GM10248 (cell line): ENCODE data around the gene MMAB.

ENCODE experiments used
- CTCF ChIA-PET: fragments of 300-600 bp; sonication (Branson Sonifier 250); formaldehyde crosslinking; extraction: SDS; loops from one replicate; lab custom pipeline; 2021; ENCODE audit warnings: antibody characterized with exemption; lab: Yijun Ruan, JAX
- POLR2A ChIA-PET: fragments of 350-650 bp; sonication (Branson Sonifier 250); formaldehyde crosslinking; extraction: SDS; loops from one replicate; lab custom pipeline; 2020; ENCODE audit warnings: antibody characterized with exemption; lab: Yijun Ruan, JAX
- DNase-seq: peaks from one replicate; pipeline ENCODE4 v3.0.0; 2012; ENCODE audit errors: extremely low spot score
- TF ChIP-seq, protein P1 (sequence below): IDR thresholded peaks from 2 replicates; pipeline ENCODE4 v1.5.1; 2012; ENCODE audit warnings: mild to moderate bottlenecking, low read depth; ENCODE audit errors: extremely low read depth, missing control alignments, control extremely low read depth

The MMAB gene

GRCh38 chr12:109537136-109537535, 36.2 kb downstream of the MMAB start:
- DNase-seq = no peak
- CTCF ChIA-PET = interaction anchor here (1.2 to 2.2 kb wide), 3 partner anchors 15 to 20 kb away, joined by 3 to 7 read pairs (median 5); no protein-coding TSS in a partner anchor
- POLR2A ChIA-PET = no interaction called here
- TF ChIP-seq, protein P1, sequence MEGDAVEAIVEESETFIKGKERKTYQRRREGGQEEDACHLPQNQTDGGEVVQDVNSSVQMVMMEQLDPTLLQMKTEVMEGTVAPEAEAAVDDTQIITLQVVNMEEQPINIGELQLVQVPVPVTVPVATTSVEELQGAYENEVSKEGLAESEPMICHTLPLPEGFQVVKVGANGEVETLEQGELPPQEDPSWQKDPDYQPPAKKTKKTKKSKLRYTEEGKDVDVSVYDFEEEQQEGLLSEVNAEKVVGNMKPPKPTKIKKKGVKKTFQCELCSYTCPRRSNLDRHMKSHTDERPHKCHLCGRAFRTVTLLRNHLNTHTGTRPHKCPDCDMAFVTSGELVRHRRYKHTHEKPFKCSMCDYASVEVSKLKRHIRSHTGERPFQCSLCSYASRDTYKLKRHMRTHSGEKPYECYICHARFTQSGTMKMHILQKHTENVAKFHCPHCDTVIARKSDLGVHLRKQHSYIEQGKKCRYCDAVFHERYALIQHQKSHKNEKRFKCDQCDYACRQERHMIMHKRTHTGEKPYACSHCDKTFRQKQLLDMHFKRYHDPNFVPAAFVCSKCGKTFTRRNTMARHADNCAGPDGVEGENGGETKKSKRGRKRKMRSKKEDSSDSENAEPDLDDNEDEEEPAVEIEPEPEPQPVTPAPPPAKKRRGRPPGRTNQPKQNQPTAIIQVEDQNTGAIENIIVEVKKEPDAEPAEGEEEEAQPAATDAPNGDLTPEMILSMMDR = no peak

- ChIA-PET POLR2A (no interaction called here), CTCF (interaction anchor here (2.2 kb wide), 1 partner anchor 17 kb away, joined by 7 read pairs; no protein-coding TSS in a partner anchor)
- TF ChIP-seq, protein P1 = no peak
- no peak for DNase-seq
Observed at GRCh38 chr12:109535863-109536250, 37.4 kb downstream of the MMAB start.

- DNase-seq = no peak
- TF ChIP-seq, protein P1 = no peak
- POLR2A ChIA-PET = no interaction called here
- CTCF ChIA-PET = interaction anchor here (0.8 to 2.2 kb wide), 2 partner anchors 12 to 16 kb away, joined by 3 to 7 read pairs; no protein-coding TSS in a partner anchor
Observed at GRCh38 chr12:109535231-109535862, 38.0 kb downstream of the MMAB start.

GRCh38 chr12:109534456-109534855, 38.8 kb downstream of the MMAB start:
- CTCF ChIA-PET = interaction anchor here (0.8 kb wide), 1 partner anchor 11 kb away, joined by 3 read pairs; no protein-coding TSS in a partner anchor
- TF ChIP-seq, protein P1 = no peak
- DNase-seq = no peak
- POLR2A ChIA-PET = no interaction called here

DNA sequence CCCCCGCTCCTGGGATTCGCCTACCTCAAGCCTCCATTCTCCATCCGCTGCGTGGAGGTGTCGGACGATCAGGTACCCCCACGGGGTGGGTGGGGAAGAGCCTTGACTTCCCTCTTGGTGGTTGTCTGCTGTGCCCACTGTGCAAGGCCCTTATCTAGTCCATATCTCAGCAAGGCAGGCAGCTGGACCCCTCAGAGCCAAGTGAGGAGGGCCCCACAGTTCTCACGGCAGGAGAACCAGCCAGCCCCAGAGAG, 39.9 kb downstream of the MMAB start:
- POLR2A ChIA-PET = no interaction called here
- TF ChIP-seq, protein P1 = no peak
- CTCF ChIA-PET = no interaction called here
- no peak for DNase-seq

- ChIA-PET POLR2A (no interaction called here), CTCF (interaction anchor here (1.4 kb wide), 1 partner anchor 313 kb away, joined by 3 read pairs; no protein-coding TSS in a partner anchor)
- TF ChIP-seq, protein P1 = no peak
- DNase-seq = no peak
Observed at GRCh38 chr12:109532721-109533486, 40.4 kb downstream of the MMAB start.
